Dermis lymphatic vessel endothelial cell (primary cell): ENCODE data around the gene LRCH2. TPM values are rescaled to one million over a fixed set of nuclear protein-coding genes. Genes with fewer than 3 reads are reported as not detected.

Experiments
- total RNA-seq: library from RNA; depleted of rRNA; stranded (reverse); fragments of >200 nt; gene quantifications from 2 replicates; pipeline ENCODE4 v1.2.1, GENCODE V29; 2014

Gene LRCH2, protein sequence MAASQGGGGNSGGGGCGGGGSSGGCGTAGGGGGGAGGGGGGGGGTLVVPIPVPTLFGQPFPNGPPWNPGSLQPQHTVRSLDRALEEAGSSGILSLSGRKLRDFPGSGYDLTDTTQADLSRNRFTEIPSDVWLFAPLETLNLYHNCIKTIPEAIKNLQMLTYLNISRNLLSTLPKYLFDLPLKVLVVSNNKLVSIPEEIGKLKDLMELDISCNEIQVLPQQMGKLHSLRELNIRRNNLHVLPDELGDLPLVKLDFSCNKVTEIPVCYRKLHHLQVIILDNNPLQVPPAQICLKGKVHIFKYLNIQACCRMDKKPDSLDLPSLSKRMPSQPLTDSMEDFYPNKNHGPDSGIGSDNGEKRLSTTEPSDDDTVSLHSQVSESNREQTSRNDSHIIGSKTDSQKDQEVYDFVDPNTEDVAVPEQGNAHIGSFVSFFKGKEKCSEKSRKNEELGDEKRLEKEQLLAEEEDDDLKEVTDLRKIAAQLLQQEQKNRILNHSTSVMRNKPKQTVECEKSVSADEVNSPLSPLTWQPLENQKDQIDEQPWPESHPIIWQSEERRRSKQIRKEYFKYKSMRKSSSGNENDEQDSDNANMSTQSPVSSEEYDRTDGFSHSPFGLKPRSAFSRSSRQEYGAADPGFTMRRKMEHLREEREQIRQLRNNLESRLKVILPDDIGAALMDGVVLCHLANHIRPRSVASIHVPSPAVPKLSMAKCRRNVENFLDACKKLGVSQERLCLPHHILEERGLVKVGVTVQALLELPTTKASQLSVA
- 11.5 and 14.3 TPM in 2 replicates for total RNA-seq

DNA sequence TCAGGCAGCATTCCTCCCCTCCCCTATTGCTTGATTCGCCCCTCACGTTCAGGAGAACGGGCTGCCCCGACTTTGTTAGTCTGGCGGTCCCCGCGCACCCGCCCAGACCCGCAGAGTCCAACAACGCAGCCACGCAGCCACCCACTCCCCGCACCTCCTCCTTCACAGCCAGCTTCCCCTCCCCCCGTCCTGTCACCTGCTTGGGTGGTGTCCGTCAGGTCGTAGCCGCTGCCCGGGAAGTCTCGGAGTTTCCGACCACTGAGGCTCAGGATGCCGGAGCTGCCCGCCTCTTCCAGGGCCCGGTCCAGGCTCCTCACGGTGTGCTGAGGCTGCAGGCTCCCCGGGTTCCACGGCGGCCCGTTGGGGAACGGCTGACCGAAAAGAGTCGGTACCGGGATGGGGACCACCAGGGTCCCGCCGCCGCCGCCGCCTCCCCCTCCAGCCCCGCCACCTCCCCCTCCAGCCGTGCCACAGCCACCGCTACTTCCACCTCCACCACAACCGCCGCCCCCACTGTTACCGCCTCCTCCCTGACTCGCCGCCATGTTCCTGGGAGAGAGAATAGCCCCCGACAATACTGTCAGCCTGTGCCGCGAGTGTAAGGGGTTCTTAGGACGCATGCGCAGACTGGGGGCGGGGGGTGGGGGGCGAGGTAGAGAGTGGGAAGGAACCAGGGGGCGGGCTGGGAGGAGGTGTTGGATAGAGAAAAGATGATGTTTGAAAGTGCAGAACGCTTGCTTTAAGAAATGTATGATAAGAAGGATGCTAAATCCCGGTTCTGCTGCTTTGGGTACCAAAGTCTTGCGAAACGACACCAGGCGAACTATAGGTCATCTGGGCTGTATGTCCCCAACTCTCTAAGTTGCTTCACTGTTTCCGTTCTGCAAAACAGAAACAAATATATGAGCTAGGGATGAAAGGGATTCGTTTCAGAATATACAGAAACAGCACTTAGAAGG lies at the start of gene LRCH2:
LRCH2 (minus strand) TSS at position 600 of the 959 bp plus-strand sequence; CDS start at position 545, 55 bp downstream.

DNA sequence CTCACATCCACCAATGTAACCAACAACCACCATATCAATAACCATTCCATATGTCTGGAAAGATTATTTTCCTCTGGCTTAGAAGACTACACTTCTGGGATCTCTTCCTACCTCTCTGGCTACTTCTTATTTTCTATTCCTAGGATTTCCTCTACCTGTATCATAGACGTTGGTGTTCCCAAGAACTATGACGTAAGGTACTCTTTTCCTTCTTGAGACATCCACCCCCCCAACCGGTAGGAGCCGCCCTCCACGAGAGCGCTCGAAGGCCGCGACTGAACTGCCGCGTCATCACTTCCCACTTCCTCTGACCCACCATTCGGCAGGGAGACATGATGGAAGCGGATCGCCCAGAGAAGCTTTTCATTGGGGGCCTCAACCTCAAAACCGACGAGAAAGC lies 44.8 kb downstream of the LRCH2 start, which contains the start of gene RBMXL3:
RBMXL3 (plus strand) TSS at position 301 of the 400 bp plus-strand sequence; CDS start at position 333, 32 bp downstream.

Other genes with a start within 250 kb of the LRCH2 start
- 0.22 and 3.1 TPM in 2 replicates for gene IL13RA2, start 216.5 kb downstream of the LRCH2 start, total RNA-seq
- not detected in 2 replicates for gene RBMXL3, start 44.7 kb downstream of the LRCH2 start, total RNA-seq
- not detected in 2 replicates for gene LUZP4, start 55.6 kb upstream of the LRCH2 start, total RNA-seq